SK-N-SH treated with all-trans-retinoic acid at 6 μM for 48 hours (cell line): Measurements from ENCODE around the gene URI1.

Experiments used
- ARNTL ChIP-seq: fragments of 450-650 bp; formaldehyde crosslinking; IDR thresholded peaks from 2 replicates; pipeline ENCODE4 v1.5.0; 2020; ENCODE audit warnings: low read depth, mild to moderate bottlenecking, moderate library complexity, borderline replicate concordance
- BACH2 ChIP-seq: fragments of 250-450 bp; sonication (Bioruptor Pico); IDR thresholded peaks from 2 replicates; pipeline ENCODE4 v1.9.0; 2021; ENCODE audit warnings: mild to moderate bottlenecking, borderline replicate concordance
- CSDC2 ChIP-seq: fragments of 250-450 bp; sonication (Bioruptor Pico); IDR thresholded peaks from 2 replicates; pipeline ENCODE4 v1.5.0; 2020; ENCODE audit warnings: mild to moderate bottlenecking, moderate library complexity
- GLIS3 ChIP-seq: fragments of 250-450 bp; sonication (Bioruptor Pico); IDR thresholded peaks from 2 replicates; pipeline ENCODE4 v1.5.0; 2020; ENCODE audit warnings: mild to moderate bottlenecking, moderate library complexity
- OSR1 ChIP-seq: fragments of 250-450 bp; sonication (Bioruptor Pico); IDR thresholded peaks from 2 replicates; pipeline ENCODE4 v1.8.0; 2022; ENCODE audit warnings: moderate library complexity, mild to moderate bottlenecking, inconsistent platforms
- RARB ChIP-seq: fragments of 250-450 bp; sonication (Bioruptor Pico); IDR thresholded peaks from 2 replicates; pipeline ENCODE4 v1.8.0; 2021; ENCODE audit warnings: mild to moderate bottlenecking, moderate library complexity
- SNAI2 ChIP-seq: fragments of 250-450 bp; sonication (Bioruptor Pico); IDR thresholded peaks from 2 replicates; pipeline ENCODE4 v1.5.0; 2020; ENCODE audit warnings: mild to moderate bottlenecking, moderate library complexity
- ZFP3 ChIP-seq: fragments of 250-450 bp; sonication (Bioruptor Pico); IDR thresholded peaks from 2 replicates; pipeline ENCODE4 v1.5.0; 2020; ENCODE audit warnings: mild to moderate bottlenecking, moderate library complexity
- ZFP30 ChIP-seq: fragments of 450-650 bp; formaldehyde crosslinking; IDR thresholded peaks from 2 replicates; pipeline ENCODE4 v1.5.0; 2022; ENCODE audit warnings: mild to moderate bottlenecking, moderate library complexity
- ZNF565 ChIP-seq: fragments of 450-650 bp; formaldehyde crosslinking; conservative IDR thresholded peaks from 2 replicates; pipeline ENCODE4 v1.5.0; 2020; ENCODE audit warnings: low read depth, mild to moderate bottlenecking, moderate library complexity
- ZNF70 ChIP-seq: fragments of 450-650 bp; formaldehyde crosslinking; IDR thresholded peaks from 2 replicates; pipeline ENCODE4 v1.5.0; 2020; ENCODE audit warnings: mild to moderate bottlenecking, moderate library complexity
- TF ChIP-seq, protein P1 (sequence below): fragments of 250-450 bp; sonication (Bioruptor Pico); IDR thresholded peaks from 2 replicates; pipeline ENCODE4 v1.5.1; 2021; ENCODE audit warnings: mild to moderate bottlenecking, moderate library complexity
- TF ChIP-seq, protein P2 (sequence below): fragments of 250-450 bp; sonication (Bioruptor Pico); IDR thresholded peaks from 2 replicates; pipeline ENCODE4 v1.8.0; 2020; ENCODE audit warnings: mild to moderate bottlenecking, moderate library complexity, borderline replicate concordance
- TF ChIP-seq, protein P3 (sequence below): fragments of 250-450 bp; sonication (Bioruptor Pico); IDR thresholded peaks from 2 replicates; pipeline ENCODE4 v1.8.0; 2021; ENCODE audit warnings: low read depth, mild to moderate bottlenecking, moderate library complexity, borderline replicate concordance

DNA sequence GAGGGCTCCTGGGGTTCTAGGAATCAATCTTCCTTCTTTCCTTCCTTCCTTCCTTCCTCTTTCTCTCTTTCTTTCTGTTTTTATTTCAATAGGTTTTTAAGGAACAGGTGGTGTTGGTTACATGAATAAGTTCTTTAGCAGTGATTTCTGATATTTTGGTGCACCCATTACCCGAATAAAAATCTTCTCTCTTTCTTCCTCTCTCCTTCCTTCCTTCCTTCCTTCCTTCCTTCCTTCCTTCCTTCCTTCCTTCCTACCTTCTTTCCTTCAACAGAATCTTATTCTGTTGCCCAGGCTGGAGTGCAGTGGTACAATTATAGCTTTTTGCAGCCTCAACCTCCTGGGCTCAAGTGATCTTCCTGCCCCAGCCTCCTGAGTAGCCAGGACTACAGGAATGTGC is 16.0 kb upstream of the URI1 start:
- TF ChIP-seq ZFP30 (no peak), ARNTL (CRISPR knock-in tag) (no peak), ZNF565 (CRISPR knock-in tag) (no peak), ZFP3 (CRISPR knock-in tag) (no peak), BACH2 (CRISPR knock-in tag) (no peak), RARB (no peak), ZNF70 (CRISPR knock-in tag) (no peak), CSDC2 (CRISPR knock-in tag) (no peak), OSR1 (no peak), SNAI2 (CRISPR knock-in tag) (no peak), GLIS3 (no peak)
- TF ChIP-seq, protein P1, sequence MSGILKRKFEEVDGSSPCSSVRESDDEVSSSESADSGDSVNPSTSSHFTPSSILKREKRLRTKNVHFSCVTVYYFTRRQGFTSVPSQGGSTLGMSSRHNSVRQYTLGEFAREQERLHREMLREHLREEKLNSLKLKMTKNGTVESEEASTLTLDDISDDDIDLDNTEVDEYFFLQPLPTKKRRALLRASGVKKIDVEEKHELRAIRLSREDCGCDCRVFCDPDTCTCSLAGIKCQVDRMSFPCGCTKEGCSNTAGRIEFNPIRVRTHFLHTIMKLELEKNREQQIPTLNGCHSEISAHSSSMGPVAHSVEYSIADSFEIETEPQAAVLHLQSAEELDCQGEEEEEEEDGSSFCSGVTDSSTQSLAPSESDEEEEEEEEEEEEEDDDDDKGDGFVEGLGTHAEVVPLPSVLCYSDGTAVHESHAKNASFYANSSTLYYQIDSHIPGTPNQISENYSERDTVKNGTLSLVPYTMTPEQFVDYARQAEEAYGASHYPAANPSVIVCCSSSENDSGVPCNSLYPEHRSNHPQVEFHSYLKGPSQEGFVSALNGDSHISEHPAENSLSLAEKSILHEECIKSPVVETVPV (CRISPR knock-in tag) = no peak
- TF ChIP-seq, protein P2, sequence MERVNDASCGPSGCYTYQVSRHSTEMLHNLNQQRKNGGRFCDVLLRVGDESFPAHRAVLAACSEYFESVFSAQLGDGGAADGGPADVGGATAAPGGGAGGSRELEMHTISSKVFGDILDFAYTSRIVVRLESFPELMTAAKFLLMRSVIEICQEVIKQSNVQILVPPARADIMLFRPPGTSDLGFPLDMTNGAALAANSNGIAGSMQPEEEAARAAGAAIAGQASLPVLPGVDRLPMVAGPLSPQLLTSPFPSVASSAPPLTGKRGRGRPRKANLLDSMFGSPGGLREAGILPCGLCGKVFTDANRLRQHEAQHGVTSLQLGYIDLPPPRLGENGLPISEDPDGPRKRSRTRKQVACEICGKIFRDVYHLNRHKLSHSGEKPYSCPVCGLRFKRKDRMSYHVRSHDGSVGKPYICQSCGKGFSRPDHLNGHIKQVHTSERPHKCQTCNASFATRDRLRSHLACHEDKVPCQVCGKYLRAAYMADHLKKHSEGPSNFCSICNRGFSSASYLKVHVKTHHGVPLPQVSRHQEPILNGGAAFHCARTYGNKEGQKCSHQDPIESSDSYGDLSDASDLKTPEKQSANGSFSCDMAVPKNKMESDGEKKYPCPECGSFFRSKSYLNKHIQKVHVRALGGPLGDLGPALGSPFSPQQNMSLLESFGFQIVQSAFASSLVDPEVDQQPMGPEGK (CRISPR knock-in tag) = no peak
- TF ChIP-seq, protein P3, sequence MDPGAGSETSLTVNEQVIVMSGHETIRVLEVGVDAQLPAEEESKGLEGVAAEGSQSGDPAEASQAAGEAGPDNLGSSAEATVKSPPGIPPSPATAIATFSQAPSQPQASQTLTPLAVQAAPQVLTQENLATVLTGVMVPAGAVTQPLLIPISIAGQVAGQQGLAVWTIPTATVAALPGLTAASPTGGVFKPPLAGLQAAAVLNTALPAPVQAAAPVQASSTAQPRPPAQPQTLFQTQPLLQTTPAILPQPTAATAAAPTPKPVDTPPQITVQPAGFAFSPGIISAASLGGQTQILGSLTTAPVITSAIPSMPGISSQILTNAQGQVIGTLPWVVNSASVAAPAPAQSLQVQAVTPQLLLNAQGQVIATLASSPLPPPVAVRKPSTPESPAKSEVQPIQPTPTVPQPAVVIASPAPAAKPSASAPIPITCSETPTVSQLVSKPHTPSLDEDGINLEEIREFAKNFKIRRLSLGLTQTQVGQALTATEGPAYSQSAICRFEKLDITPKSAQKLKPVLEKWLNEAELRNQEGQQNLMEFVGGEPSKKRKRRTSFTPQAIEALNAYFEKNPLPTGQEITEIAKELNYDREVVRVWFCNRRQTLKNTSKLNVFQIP (CRISPR knock-in tag) = no peak
